GM18909 (cell line): Measurements from ENCODE around the gene BABAM2.
"Not testable (repeated sequence)": the region's sequence is repeated elsewhere in the genome, so short reads cannot be mapped to it uniquely, and the experiment has no call there.

ENCODE experiments used
- ATAC-seq: cut with Tn5 transposase; IDR thresholded peaks from one replicate; pipeline ENCODE4 v1.9.1; 2021; ENCODE audit warnings: mild to moderate bottlenecking; ENCODE audit not compliant: unreplicated experiment, poor library complexity

Gene BABAM2

GRCh38 chr2:28096421-28096820 lies 205.9 kb downstream of the BABAM2 start:
- ATAC-seq = no peak

- no peak for ATAC-seq
Measured at GRCh38 chr2:28098501-28099225, 208.1 kb downstream of the BABAM2 start.

- no peak for ATAC-seq
Measured at GRCh38 chr2:28101123-28101522, 210.6 kb downstream of the BABAM2 start.

- no peak for ATAC-seq
Measured at GRCh38 chr2:28101892-28102291, 211.4 kb downstream of the BABAM2 start.

- ATAC-seq = no peak
Measured at GRCh38 chr2:28102455-28102874, 211.9 kb downstream of the BABAM2 start.

- ATAC-seq = no peak
Measured at GRCh38 chr2:28103611-28104010, 213.1 kb downstream of the BABAM2 start.

- ATAC-seq = no peak
Measured at GRCh38 chr2:28108143-28108542, 217.6 kb downstream of the BABAM2 start.

- not testable (repeated sequence) for ATAC-seq
Measured at GRCh38 chr2:28113771-28114170, 223.2 kb downstream of the BABAM2 start.

GRCh38 chr2:28117104-28117596 lies 226.6 kb downstream of the BABAM2 start:
- ATAC-seq = no peak

GRCh38 chr2:28119631-28120030 lies 229.1 kb downstream of the BABAM2 start:
- ATAC-seq = no peak

GRCh38 chr2:28128281-28128950 lies 237.9 kb downstream of the BABAM2 start:
- ATAC-seq = no peak

GRCh38 chr2:28129955-28130695 lies 239.6 kb downstream of the BABAM2 start:
- ATAC-seq = no peak

GRCh38 chr2:28133778-28134177 lies 243.2 kb downstream of the BABAM2 start:
- ATAC-seq = no peak

GRCh38 chr2:28134262-28134812 lies 243.8 kb downstream of the BABAM2 start:
- ATAC-seq = no peak

- ATAC-seq = no peak
Measured at GRCh38 chr2:28134857-28135256, 244.3 kb downstream of the BABAM2 start.

- no peak for ATAC-seq
Measured at GRCh38 chr2:28135324-28135723, 244.8 kb downstream of the BABAM2 start.

- ATAC-seq = no peak
Measured at GRCh38 chr2:28135799-28136198, 245.3 kb downstream of the BABAM2 start.

- ATAC-seq = no peak
Measured at GRCh38 chr2:28136556-28136955, 246.0 kb downstream of the BABAM2 start.

GRCh38 chr2:28137221-28137620 lies 246.7 kb downstream of the BABAM2 start:
- ATAC-seq = no peak

- no peak for ATAC-seq
Measured at GRCh38 chr2:28142386-28142785, 251.9 kb downstream of the BABAM2 start.

GRCh38 chr2:28148000-28148399 lies 257.5 kb downstream of the BABAM2 start:
- no peak for ATAC-seq
